Measurements from ENCODE around the gene EYA4.

EYA4 gene

DNA sequence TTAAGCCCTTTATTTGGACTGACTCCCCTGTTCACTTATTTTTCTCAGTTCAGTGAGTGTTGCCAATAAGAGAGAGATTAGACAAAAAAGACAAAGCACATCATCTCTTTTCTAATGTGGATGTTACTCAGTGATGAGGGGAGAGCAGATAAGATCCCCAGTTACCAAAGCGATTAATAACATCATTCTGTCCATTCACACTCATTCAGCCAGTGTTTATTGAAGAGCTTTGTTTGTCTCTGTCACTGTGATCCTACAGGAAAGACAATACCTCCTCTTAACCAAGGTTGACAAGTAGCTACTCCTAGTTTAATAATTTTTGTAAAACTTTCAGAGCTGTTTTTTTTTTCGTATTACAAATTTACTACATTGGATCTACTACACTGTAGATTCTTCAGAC, 163.0 kb downstream of the EYA4 start:
- DNase-seq (ENCODE audit: low spot score) = no peak

DNA sequence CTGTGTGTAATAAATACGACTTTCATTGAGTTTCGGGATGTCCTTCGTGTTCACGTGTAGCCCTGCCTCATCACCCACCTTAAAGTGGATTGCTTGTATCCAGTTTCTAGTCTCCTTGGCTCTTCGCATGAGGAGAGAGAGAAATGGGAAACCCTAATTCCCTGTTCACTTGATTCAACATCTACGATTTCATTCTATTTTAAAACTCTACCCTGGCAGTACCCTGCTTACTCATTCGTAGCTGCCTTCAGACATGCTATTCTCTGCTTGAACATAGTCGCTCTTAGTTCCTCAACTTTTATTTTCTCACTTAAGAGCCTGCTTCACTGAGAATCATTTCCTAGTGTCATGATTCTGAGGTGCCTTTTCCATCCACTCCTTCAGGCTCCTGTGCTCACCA, 163.6 kb downstream of the EYA4 start:
- DNase-seq (ENCODE audit: low spot score) = no peak

DNA sequence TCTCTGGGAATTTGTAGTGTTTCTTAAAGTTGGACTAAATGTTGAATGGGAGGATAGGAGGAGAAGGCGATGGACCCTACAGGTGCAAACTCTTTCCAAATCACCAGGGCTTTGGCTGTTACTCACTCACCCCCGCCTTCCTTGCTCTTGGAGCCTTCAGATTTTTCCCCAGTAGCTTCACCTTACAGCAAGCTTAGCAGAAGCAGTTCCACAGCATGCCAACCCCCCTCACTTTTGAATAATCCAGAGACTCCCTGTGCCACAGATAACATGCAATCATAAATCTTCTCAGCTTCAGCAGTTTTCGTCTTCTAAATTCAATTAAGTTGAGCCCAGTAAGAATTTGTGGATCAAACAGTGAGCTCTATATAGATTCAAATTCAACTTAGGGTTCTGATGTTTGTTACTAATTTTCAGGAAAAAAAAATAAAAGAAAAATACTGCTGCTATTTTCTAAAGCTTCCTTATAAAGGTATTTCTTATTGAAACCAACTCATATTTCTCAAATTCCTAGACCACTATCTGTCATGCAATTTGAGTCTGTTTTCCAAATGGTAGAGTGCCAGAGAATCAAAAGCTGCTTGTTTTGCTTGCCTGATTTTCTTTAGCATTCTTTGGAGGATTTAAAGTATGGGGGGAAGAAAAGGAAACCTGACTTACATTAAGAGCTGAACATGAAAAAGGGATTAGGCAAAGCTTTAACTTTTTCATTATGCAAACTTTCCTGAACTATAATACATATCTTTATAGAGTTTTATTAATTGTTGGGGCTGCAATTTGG, 166.4 kb downstream of the EYA4 start:
- no peak for DNase-seq (ENCODE audit: low spot score)

DNA sequence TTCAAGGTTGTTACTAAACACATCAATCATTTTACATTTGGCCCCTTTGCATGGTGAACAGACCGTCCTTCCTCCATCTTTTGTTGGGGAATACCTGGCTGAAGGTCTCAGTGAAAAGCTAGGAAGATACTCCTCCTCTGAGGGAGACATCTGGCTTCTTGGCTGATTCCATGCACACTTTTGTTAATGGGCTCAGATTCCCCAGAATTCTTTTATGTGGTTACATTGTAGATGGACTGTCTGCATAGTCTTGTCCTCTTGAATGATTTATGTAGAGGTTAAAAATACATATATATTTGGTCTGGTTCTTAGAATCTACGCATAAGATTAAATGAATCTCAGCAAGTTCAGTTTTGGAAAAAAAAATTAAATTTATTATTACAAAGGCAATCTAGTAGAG, 167.0 kb downstream of the EYA4 start:
- no peak for DNase-seq (ENCODE audit: low spot score)

DNA sequence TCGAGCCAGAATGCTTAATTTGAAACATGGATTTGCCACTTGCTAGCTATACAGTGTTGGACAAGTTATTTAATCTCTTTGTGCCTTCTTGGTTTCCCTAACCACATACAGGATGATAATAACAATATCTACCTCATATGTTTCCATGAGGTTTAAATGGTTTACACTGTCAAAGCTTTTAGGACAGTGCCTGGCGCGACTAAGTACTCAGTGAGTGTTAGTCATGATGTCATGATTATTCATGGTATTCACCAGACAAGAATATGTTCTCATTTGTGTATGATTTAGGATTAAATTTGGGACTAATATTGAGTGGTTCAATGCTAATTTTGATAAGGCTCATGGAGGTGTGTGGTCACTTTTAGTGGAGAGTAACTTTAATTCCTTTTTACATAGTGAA, 167.4 kb downstream of the EYA4 start:
- DNase-seq (ENCODE audit: low spot score) = no peak

DNA sequence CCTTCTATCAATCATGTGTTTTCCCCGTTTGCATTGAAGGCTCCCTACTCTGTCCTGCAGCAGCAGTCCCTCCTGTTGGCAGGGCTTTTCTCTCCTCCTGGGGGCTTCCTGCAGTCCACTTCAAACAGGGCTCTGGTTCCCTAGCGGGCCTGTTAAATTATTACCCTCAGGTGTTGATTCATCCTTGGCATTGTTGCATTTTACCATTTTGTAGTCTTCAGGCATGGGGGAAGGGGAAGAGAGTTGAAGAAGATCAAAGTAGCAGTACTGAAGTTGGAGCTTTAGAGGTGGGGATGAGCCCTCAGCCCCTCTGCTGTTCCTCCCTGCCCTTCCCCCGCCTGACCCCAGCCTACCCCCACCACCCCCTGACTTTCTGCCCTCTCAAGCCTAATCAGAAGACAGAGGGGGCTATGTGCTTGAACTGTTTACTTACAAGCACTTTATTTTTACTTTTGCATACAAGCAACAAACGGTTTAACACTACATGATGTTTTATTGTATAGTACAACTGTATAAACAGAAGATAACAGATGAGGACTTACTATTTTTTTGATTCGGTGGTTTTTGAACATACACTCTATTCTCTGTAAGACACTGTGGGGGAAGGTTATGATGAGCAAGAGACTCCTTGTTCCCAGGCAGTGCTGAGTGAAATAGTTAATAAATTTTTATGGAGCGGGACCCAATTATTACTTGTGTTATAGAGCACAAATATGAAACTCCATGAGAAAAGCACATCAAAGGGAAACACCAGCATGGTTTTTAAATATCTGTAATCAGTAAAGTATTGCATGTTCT, 169.7 kb downstream of the EYA4 start:
- no peak for DNase-seq (ENCODE audit: low spot score)

DNA sequence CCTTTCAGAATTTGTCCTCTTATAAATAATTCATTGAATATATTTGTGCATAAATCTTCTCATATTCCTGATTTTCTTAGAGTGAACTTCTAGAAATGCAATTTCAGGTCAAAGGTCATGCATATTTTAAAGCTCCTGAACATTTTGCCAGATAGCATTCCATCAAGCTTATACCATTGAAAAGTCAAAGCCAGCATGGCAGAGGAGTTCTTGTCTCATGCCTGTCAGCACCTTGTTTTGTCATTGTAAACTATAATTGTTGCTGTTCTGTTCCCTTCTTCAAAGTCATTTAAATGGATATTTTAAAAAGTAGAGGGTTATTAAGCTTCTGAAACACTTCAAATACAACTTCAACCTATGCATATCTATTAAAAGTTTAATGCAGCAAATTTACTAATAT, 170.6 kb downstream of the EYA4 start:
- DNase-seq (ENCODE audit: low spot score) = no peak

DNA sequence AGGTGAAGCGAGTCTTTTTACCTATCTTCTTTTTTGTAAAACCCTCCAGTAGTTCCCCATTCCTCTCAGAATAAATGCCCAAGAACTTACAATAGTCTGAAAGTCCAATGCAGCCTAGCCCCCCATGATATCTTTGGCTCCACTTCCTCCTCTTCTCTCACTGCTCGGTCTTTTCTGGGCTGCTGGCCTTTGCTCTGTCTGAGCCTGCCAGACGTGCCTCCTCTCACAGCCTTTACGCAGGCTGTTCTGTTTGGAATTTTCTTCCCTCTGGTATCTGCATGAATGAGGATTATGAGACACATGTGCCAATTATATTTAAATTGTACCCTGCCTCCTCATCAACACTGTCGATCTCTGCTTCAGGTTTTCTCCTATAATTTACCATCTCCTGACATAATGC, 174.1 kb downstream of the EYA4 start:
- DNase-seq (ENCODE audit: low spot score) = no peak

DNA sequence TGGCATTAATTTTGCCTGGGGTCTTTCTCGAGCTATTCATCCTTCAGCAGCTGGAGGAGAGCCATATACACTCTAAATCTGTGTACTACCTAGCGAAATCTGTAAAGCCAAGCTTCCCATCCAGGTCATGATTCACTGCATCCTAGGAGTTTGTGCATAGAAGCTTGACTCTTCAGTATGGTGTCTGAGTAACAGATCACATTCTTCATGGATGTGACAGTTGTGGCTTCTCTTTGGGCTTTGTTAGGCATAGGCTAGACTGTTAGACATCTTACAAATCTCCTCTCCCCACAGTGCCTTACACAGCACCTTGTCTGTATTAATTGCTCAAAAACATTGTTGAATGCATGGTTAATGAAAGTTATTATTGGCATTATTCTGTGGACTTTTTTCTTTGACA, 177.0 kb downstream of the EYA4 start:
- DNase-seq (ENCODE audit: low spot score) = no peak

DNA sequence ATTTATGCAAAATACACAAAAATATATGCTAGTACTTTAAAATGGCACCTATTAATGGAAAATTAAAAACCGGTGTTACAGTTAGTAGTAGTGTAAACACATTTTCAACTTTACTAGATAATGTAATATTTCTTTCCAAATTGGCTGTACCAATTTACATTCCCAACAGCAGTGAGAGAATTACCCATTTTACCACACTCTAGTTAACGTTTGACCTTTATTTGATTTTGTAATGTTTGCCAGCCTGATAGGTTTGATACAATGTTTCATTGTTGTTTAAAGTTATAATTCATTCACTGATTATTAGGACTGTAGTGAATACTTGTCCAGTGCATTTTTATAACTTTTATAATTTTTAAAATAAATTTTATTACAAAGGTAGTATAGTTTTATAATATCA, 182.1 kb downstream of the EYA4 start:
- no peak for DNase-seq (ENCODE audit: low spot score)

DNA sequence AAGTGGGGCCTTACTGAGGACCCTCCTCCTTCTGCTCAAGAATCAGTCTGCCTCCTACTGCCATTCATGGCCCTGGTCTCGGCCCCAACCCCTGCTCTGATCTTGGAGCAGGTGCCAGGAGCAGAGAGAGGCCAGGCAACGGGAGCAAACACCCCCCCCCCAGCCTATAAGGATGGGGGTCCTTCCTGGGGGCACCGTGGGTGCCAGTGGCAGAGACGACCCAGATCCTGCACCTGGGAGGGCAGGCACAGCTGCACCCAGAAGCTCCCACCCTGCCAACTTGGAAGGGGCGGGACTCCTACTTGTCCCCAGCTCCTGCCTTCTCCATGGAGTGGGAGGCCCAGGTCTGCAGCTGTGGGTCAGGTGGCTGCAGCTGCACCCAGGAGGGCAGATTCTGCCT, 183.2 kb downstream of the EYA4 start:
- DNase-seq (ENCODE audit: low spot score) = no peak

DNA sequence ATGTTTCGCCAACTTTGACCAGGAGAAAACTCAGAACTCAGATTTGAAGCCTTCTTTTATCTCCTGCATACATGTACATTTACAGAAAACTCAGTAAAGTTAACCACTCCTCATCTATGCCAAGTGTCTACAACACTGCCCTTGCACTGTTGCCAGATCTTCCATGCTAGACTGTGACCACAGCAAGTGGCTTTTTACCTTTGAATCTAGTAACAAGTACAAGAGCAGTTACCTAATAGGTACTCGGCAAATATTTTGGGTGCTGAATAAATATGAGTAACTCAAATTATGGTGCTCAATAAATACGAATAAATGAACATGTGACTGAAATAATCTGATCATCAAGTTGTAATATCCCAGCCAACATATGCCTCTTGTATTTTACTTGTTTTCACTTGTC, 184.9 kb downstream of the EYA4 start:
- DNase-seq (ENCODE audit: low spot score) = no peak

DNA sequence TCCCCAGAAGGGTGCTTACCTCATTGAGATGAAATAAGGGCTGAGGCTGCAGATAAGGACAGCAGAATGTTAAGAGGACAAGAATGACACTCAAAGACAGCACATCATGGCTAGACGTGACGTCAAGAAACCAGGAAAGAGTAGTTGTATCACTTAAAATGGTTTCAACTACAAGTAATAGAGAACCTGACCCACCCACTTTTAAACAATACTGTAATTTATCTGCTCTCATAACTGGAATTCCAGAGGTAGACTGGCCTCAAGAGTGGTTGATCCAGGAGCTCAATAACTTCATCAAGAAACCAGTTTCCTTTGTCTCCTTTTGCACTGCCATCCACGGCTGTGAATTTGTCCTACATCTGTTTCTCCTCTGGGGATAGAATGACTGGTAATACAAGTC, 187.1 kb downstream of the EYA4 start:
- no peak for DNase-seq (ENCODE audit: low spot score)

DNA sequence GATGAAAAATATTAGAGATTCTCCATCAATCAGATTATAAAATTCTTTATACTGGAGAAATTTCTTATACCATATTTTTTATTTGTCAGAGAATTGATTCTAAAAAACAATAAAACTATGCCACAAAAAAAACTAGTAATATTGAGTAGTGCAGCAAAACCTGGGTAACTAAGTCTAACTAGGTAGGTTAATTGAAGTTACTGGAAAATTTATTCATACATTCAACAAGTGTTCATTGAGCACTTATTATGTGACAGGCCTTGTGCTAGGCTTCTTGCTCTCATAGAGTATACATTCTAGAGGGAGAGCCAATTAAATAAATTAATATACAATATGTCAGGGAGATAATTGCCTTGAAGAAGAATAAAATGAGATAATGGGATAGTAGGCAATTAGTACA, 189.4 kb downstream of the EYA4 start:
- no peak for DNase-seq (ENCODE audit: low spot score)

DNA sequence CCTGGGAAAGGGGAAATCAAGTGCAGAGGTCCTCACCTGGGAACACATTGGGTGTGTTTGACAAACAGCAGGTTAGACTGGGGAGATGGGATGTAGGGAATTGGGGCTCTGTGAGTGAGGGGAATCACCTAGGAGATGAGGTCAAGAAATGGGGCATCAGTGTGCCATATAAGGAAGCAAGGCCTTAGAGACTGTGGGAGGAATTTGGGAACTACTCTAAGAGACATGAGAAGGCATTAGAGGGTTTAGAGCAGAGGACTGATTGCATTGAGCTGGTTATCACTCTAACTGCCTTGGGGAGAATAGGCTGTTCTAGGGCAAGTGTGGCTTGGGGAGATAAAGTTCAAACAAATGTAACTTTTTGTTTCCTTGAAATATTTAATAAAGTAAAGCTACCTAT, 189.9 kb downstream of the EYA4 start:
- DNase-seq (ENCODE audit: low spot score) = no peak

DNA sequence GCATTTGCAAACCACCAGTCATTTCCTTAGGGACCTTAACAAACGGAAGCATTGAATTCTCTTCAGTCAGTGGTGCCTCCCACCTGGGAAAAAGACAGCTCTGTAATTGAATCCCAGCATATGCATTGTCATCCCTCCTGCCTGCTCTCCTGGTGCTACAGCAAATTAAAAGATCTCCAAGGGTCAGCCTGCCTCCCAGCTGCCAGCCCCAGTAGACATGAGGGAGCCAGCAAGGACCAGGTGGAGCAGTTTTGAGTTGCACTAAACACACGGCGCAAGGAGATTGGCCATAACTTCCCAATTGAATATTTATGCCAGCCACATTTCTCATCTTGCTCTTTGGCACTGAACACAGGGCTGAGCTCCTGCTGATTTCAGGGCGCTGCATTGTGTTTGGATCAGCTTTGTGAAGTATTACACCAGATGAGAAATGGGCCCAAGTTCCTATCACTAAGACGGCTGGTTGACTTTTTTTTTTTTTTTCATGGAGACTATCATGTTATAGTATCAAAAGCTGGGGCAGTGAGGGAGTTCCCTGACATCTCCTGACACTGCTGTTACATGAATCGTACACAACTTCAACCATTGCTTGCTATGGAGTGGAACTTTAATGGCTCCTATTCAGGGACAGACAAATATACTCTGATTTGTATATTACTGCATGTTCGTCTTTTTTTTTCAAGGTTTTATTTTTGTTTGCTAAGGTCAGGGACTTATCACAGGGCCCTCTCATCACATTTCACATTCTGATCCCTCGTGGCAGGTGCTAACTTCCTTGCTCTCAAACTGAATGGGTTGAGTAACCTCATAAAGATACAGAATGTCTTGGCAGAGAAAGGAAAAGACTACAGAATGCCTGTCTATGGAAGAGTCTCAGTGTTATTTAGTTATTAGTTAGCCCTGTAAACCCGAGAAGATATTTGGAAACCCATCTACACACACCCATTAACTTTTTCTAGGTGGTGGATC, 191.1 kb downstream of the EYA4 start:
- no peak for DNase-seq (ENCODE audit: low spot score)

DNA sequence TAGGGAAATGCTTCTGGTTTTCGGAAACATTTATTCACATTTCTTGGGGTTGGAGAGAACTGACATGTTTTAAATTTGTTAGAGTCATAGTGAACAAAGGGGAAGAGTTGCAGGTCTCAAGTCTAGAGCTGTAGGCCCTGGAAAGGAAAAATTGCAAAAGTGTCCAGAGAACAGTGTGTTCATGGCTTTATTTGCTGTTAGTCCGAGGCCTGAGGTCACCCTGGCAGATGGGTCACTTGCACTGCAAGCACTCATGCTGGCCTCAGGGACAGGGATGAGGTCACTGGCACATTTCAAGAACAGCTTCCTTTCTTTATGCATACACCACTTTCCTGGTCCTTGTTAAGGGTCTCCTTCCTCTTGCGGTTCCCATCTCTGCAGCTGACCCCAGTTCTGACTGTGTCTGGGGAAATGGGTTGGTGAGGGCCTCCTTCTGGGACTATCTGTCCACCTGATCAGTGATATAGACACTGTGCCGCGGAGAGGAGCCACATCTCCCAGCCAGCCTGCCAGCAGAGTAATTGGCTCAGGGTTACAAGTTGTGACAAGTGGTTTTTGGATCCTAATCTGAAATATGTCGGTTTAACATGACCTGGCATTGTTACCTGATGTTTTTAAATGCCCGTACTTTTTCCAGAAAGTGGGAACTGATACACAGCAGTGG, 194.0 kb downstream of the EYA4 start:
- no peak for DNase-seq (ENCODE audit: low spot score)

DNA sequence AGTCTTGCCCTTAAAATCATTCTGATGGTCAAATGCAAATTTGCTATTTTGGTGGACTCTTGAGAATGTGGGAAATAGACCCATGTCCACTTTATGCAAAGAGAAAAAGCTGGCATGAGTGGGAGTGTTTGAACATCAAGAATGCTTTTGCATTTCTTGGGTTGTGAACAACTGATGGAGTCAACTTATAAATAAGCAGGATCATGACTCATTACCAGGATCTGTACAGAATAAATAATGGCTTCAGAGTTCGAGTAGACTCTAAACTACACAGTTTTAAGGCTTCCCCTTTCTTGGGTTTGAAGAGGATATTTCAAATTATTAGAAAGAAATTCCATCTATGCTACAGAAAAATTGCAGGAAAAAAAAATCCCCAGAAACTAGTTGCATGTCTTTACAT, 195.5 kb downstream of the EYA4 start:
- DNase-seq (ENCODE audit: low spot score) = no peak

DNA sequence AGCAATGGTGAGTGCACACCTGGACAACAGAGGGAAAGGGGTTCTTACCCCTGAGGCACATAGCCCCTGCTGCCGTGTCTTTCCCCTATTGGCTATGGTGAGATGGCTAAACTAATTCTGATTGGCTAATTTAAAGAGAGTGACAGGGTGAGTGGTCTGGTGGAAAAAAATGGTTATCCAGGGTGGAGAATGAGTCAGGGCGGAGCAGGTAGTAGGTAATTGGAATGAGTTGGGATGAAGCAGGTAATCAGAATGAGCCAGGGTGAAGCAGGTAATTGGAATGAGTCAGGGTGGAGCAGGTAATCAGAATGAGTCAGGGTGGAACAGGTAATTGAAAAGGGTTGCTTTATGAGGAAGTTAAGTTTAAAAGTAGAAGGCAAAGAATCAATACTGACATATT, 200.3 kb downstream of the EYA4 start:
- DNase-seq (ENCODE audit: low spot score) = no peak

DNA sequence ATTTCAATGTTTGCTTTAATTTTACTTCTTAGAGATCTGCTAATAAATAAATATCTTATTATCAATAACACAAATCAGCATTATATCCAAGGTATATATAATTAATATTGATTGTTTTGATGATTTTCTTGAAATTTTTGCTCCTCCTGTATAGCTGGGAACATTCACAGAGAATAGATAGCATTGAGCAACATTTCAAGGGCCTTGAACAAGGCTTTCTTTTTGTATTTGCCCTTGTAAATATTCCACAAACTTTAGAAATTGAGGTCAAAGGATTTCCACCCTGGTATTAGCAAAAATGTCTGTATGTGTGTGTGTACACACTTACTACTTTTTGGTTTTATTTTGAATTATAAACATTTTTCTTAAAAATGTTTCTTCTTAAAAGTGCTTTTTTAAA, 205.6 kb downstream of the EYA4 start:
- DNase-seq (ENCODE audit: low spot score) = no peak

DNA sequence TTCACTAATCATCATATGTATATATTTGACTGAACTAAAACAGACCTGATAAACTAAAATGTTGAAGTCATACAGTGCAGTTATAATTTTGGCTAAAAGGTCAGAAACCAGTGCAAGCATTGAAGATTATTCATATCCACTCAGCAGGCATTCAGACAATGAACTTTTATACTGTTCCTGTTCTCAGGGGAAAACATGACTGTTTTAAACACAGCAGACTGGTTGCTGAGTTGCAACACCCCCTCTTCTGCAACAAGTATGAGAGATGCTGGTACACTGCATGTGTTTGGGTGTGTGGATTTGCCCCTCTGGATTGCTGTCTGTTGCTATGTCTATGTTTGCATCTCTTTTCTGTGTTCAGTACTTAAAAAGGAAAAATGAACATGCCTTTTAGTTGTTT, 206.8 kb downstream of the EYA4 start:
- DNase-seq (ENCODE audit: low spot score) = no peak

DNA sequence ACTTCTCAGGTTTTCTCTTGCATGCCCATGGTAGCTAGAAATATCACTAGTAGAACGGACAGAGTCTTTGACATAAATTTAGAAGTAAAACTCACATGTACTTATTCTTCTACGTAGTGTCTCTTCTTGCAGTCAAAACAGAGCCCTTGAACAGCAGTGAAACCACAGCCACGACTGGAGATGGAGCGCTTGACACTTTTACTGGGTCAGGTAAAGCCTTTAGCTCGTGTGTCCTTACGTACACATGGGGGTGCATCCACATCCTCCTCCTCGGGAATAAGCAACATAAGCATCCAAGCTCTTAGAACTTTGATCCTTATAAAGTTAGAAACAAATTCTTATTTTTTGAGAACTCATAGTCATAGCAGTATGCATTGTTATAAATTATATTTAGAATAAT, 215.3 kb downstream of the EYA4 start:
- no peak for DNase-seq (ENCODE audit: low spot score)
